Measurements from ENCODE around the gene PEX11G.

DNA sequence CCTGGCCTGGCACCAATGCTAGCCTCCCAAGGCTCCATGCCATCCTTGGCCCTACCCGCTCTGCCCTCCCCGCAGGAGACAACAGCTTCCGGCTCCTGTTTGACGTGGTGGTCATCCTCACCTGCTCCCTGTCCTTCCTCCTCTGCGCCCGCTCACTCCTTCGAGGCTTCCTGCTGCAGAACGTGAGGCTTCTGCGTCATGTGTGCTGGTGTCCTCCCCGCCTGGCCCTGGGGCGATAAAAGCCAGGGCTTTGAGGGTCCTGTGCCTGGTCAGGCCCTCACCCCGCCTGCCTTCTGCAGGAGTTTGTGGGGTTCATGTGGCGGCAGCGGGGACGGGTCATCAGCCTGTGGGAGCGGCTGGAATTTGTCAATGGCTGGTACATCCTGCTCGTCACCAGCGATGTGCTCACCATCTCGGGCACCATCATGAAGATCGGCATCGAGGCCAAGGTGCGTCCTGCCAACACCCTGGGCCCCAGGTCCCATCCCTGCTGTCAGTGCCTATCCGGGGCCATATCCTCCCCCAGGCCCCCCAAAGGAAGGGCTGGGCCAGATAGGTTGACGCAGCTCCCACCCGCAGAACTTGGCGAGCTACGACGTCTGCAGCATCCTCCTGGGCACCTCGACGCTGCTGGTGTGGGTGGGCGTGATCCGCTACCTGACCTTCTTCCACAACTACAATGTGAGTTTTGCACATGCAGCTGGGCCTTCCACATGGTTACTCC, 39.8 kb upstream of the PEX11G start:
- TF ChIP-seq ZNF274 (IDR thresholded peaks at IDR 0.05; ENCODE audit: low read depth, low read length) = no peak
- no peak for TF ChIP-seq YY1 (IDR thresholded peaks at IDR 0.05; ENCODE audit: insufficient read depth, insufficient read length)

Measured in NT2/D1 (cell line).